B cell (primary cell): ENCODE results near the gene RPL13A. TPM values are rescaled to one million over a fixed set of nuclear protein-coding genes. Genes with fewer than 3 reads are reported as not detected.

ENCODE experiments used
- ATAC-seq: fragments of 200-7000 bp; cut with Tn5 transposase; one replicate; pipeline ENCODE4 v1.10.0; 2021; ENCODE audit warnings: low read depth, mild to moderate bottlenecking, moderate number of reproducible peaks, moderate library complexity
- CTCF ChIA-PET: fragments of 350-600 bp; sonication (Branson Sonifier 250); formaldehyde crosslinking; loops from one replicate; lab custom pipeline; 2021; ENCODE audit warnings: antibody characterized with exemption, inconsistent platforms; lab: Charles Lee
- POLR2A ChIA-PET: fragments of 350-600 bp; sonication (Branson Sonifier 250); formaldehyde crosslinking; loops from one replicate; lab custom pipeline; 2021; ENCODE audit warnings: antibody characterized with exemption; lab: Charles Lee
- DNase-seq: peaks from one replicate; pipeline ENCODE4 v3.0.0; 2013
- H2AFZ ChIP-seq: 2 replicates; pipeline ENCODE4 v1.6.1; 2012; ENCODE audit warnings: mild to moderate bottlenecking, low read depth, low read length; ENCODE audit not compliant: insufficient read depth, poor library complexity, severe bottlenecking
- H3K27ac ChIP-seq, 2 donors: 1 replicate in 1 of 2; 2 replicates in 1 of 2; pipeline ENCODE4 v1.5.1; 2012 to 2013; ENCODE audit warnings: low read length in 2 of 2, mild to moderate bottlenecking in 2 of 2, moderate library complexity in 1 of 2
- H3K27me3 ChIP-seq, 4 experiments: fragments of 200-600 bp in 1 of 4; sonication (generic) in 1 of 4; replicated peaks in 1 of 4; 1 replicate in 2 of 4; 2 replicates in 2 of 4; pipeline versions ENCODE4 v1.6.1 to v1.7.0; 2013 to 2016; ENCODE audit warnings: low read length in 3 of 4, mild to moderate bottlenecking in 2 of 4, mixed read lengths in 1 of 4, moderate library complexity in 1 of 4; ENCODE audit not compliant: insufficient read depth in 4 of 4, control insufficient read depth in 3 of 4; ENCODE audit errors: control extremely low read depth in 1 of 4
- H3K36me3 ChIP-seq, 2 experiments: replicated peaks in 1 of 2; 1 replicate in 1 of 2; 2 replicates in 1 of 2; pipeline versions ENCODE4 v1.6.1 to v1.7.1; 2013; ENCODE audit warnings: low read length in 1 of 2; ENCODE audit not compliant: insufficient read depth in 2 of 2, control insufficient read depth in 1 of 2; ENCODE audit errors: control extremely low read depth in 1 of 2, extremely low read depth in 1 of 2
- H3K4me1 ChIP-seq, 2 donors: fragments of 200-600 bp in 1 of 2; sonication (generic) in 1 of 2; 1 replicate in 1 of 2; 2 replicates in 1 of 2; pipeline versions ENCODE4 v1.5.1 to v1.6.1; 2013 to 2017; ENCODE audit warnings: low read length in 2 of 2; ENCODE audit not compliant: control insufficient read depth in 2 of 2, insufficient read depth in 2 of 2
- H3K4me2 ChIP-seq: replicated peaks from 2 replicates; pipeline ENCODE3; 2012; ENCODE audit warnings: mild to moderate bottlenecking, low read depth, low read length; ENCODE audit not compliant: poor library complexity, severe bottlenecking
- H3K4me3 ChIP-seq, 5 experiments: fragments of 200-600 bp in 1 of 5; sonication (generic) in 1 of 5; 1 replicate in 3 of 5; 2 replicates in 2 of 5; pipeline versions ENCODE4 v1.5.1 to v1.7.0; 2011 to 2016; ENCODE audit warnings: low read length in 4 of 5, mild to moderate bottlenecking in 4 of 5, low read depth in 2 of 5, control low read depth in 1 of 5, moderate library complexity in 1 of 5; ENCODE audit not compliant: insufficient read depth in 1 of 5; ENCODE audit errors: control extremely low read depth in 1 of 5, extremely low read depth in 1 of 5
- H3K79me2 ChIP-seq: fragments of 200-600 bp; sonication (generic); one replicate; pipeline ENCODE4 v1.6.0; 2016; ENCODE audit warnings: low read length; ENCODE audit not compliant: control insufficient read depth, insufficient read depth
- H3K9ac ChIP-seq: fragments of 200-600 bp; sonication (generic); 2 replicates; pipeline ENCODE4 v1.6.1; 2017; ENCODE audit warnings: mild to moderate bottlenecking, low read length, moderate library complexity
- H3K9me3 ChIP-seq, 3 donors: one replicate each; pipeline versions ENCODE4 v1.6.1 to v1.7.1; 2013; ENCODE audit warnings: low read length in 2 of 3; ENCODE audit not compliant: control insufficient read depth in 2 of 3, insufficient read depth in 1 of 3; ENCODE audit errors: control extremely low read depth in 1 of 3
- H4K20me1 ChIP-seq: 2 replicates; pipeline ENCODE4 v1.6.0; 2012; ENCODE audit warnings: mild to moderate bottlenecking, low read length; ENCODE audit not compliant: insufficient read depth, control insufficient read depth, poor library complexity, severe bottlenecking
- H3K27ac Mint-ChIP-seq: one replicate; pipeline ENCODE4 v1.8.0; 2021; ENCODE audit warnings: mixed read lengths
- H3K27me3 Mint-ChIP-seq: one replicate; pipeline ENCODE4 v1.8.0; 2021; ENCODE audit warnings: mixed read lengths
- H3K4me1 Mint-ChIP-seq: one replicate; pipeline ENCODE4 v1.8.0; 2021; ENCODE audit warnings: mixed read lengths
- H3K4me3 Mint-ChIP-seq: one replicate; pipeline ENCODE4 v1.8.0; 2021; ENCODE audit warnings: mixed read lengths
- H3K9me3 Mint-ChIP-seq: one replicate; pipeline ENCODE4 v1.8.0; 2022; ENCODE audit warnings: mixed read lengths; ENCODE audit not compliant: insufficient read depth
- CTCF ChIP-seq: fragments of 200-600 bp; IDR thresholded peaks from one replicate; pipeline ENCODE4 v1.8.0; 2022; ENCODE audit warnings: antibody characterized with exemption, mild to moderate bottlenecking
- EZH2 ChIP-seq: IDR thresholded peaks from 2 replicates; pipeline ENCODE4 v1.6.1; 2012; ENCODE audit warnings: borderline replicate concordance, low read depth, mild to moderate bottlenecking, moderate library complexity, low read length; ENCODE audit not compliant: insufficient read depth, poor library complexity, severe bottlenecking
- WGBS: methylation state at CpG from one replicate; pipeline ENCODE4 v1.1.5; 2013; ENCODE audit warnings: missing lambda C conversion rate; ENCODE audit not compliant: insufficient coverage; 5-methylcytosine and 5-hydroxymethylcytosine counted together
- intact Hi-C: fragments of 100-400 bp; cut with micrococcal nuclease; formaldehyde crosslinking; loops from one replicate; pipeline ENCODE4 v1.10.0; 2022
- polyA plus RNA-seq: library from polyadenylated mRNA; depleted of rRNA; stranded (reverse); fragments of >200 nt; gene quantifications from 2 replicates; pipeline ENCODE4 v1.2.3, GENCODE V29; 2012
- total RNA-seq, 2 donors: library from RNA; stranded (reverse); fragments of 120-200 nt in 1 of 2; gene quantifications; 1 replicate in 1 of 2; 2 replicates in 1 of 2; pipeline versions ENCODE4 v1.2.3 to v1.2.4, GENCODE V29; 2013 to 2022

RPL13A gene
- total and polyA plus RNA-seq, 2 donors (not counting 1 experiment from before 2014, with no cell fraction given), result 5,457 to 6,298 TPM

GRCh38 chr19:49520705-49521319 is 33.4 kb downstream of the RPL13A start:
- no peak for ATAC-seq
- H3K27ac ChIP-seq, result no peak overlapping the region
- no peaks in the 10 kb centered on the region for H3K36me3 ChIP-seq
- no peak overlapping the region for H3K9ac ChIP-seq
- peaks cover 0 to 2% of the 10 kb centered on the region in 2 donors for H3K4me1 ChIP-seq
- no peaks in the 10 kb centered on the region for H3K27me3 ChIP-seq
- Mint-ChIP-seq H3K9me3 (no peaks in the 10 kb centered on the region), H3K4me1 (peaks cover 7% of the 10 kb centered on the region), H3K27ac (no peak overlapping the region), H3K4me3 (no peak overlapping the region), H3K27me3 (no peaks in the 10 kb centered on the region)
- intact Hi-C loops, result no loop called here
- H2AFZ ChIP-seq, result no peak overlapping the region
- 91% methylated on average over 13 of the region's 13 CpGs for WGBS
- H3K79me2 ChIP-seq, result no peaks in the 10 kb centered on the region
- TF ChIP-seq EZH2 (no peak), CTCF (no peak)
- POLR2A ChIA-PET, result interaction anchor here (0.5 kb wide), 1 partner anchor 68 kb away, joined by 6 read pairs; no protein-coding TSS in a partner anchor
- H3K9me3 ChIP-seq, result no peaks in the 10 kb centered on the region
- no peak for DNase-seq
- H3K4me2 ChIP-seq, result no peak overlapping the region
- H3K4me3 ChIP-seq, result no peak overlapping the region
- CTCF ChIA-PET, result interaction anchor here (0.6 to 2.2 kb wide), 3 partner anchors 18 to 26 kb away, joined by 4 to 10 read pairs (median 5); no protein-coding TSS in a partner anchor
- H4K20me1 ChIP-seq, result no peaks in the 10 kb centered on the region

- H3K4me1 Mint-ChIP-seq, result peaks cover 13% of the 10 kb centered on the region
- no peak overlapping the region for H3K4me3 Mint-ChIP-seq
- H3K36me3 ChIP-seq, result no peaks in the 10 kb centered on the region
- H3K79me2 ChIP-seq, result no peaks in the 10 kb centered on the region
- no peak overlapping the region for H2AFZ ChIP-seq
- no peaks in the 10 kb centered on the region for H3K27me3 ChIP-seq
- peaks cover 0 to 12% of the 10 kb centered on the region in 2 donors for H3K4me1 ChIP-seq
- H4K20me1 ChIP-seq, result no peaks in the 10 kb centered on the region
- DNase-seq (no peak), ATAC-seq (no peak)
- H3K27ac Mint-ChIP-seq, result no peak overlapping the region
- no peak overlapping the region for H3K9ac ChIP-seq
- no peak overlapping the region for H3K27ac ChIP-seq
- H3K4me2 ChIP-seq, result no peak overlapping the region
- no peaks in the 10 kb centered on the region for H3K27me3 Mint-ChIP-seq
- intact Hi-C loops, result no loop called here
- CTCF ChIA-PET, result interaction anchor here (1.0 kb wide), 1 partner anchor 21 kb away, joined by 3 read pairs; no protein-coding TSS in a partner anchor
- 96% methylated on average over 22 of the region's 22 CpGs for WGBS
- TF ChIP-seq CTCF (no peak), EZH2 (no peak)
- H3K4me3 ChIP-seq, result no peak overlapping the region
- H3K9me3 Mint-ChIP-seq, result no peaks in the 10 kb centered on the region
- POLR2A ChIA-PET, result no interaction called here
- peaks cover 0 to 4% (median 0%) of the 10 kb centered on the region in 3 donors for H3K9me3 ChIP-seq
Measured at GRCh38 chr19:49524812-49525455, 37.5 kb downstream of the RPL13A start.
